Measurements from ENCODE around the gene B4GALT4. TPM values are rescaled to one million over a fixed set of nuclear protein-coding genes. Genes with fewer than 3 reads are reported as not detected.

B4GALT4 gene
- total and polyA plus RNA-seq, 12 donors, result 9.0 to 23.2 (median 11.6) TPM

- Histone ChIP-seq H3K27ac (no peak overlapping the region), H3K4me3 (no peak overlapping the region), H3K4me1 (peaks cover 3 to 59% (median 37%) of the 10 kb centered on the region in 9 donors), H3K27me3 (no peaks in the 10 kb centered on the region), H3K36me3 (peaks cover 0 to 52% (median 9%) of the 10 kb centered on the region in 9 donors), H3K9me3 (no peaks in the 10 kb centered on the region)
- ATAC-seq (no peak), DNase-seq (no peak)
- intact Hi-C loops (cut with DNase I), result loop anchor here in 1 of 10 donors (10.0 kb wide), 1 partner anchor 1108 kb away; the partner anchor contains the start of gene LRRC58
- TF ChIP-seq CTCF (IDR thresholded peaks at IDR 0.05), result no peak
- WGBS, 2 donors, result 74 to 92% methylated on average over 7 of the region's 7 CpGs
Observed at GRCh38 chr3:119236756-119237155, 3.9 kb downstream of the B4GALT4 start.

- Histone ChIP-seq H3K27ac (no peak overlapping the region), H3K36me3 (peaks cover 0 to 65% (median 9%) of the 10 kb centered on the region in 9 donors), H3K9me3 (no peaks in the 10 kb centered on the region), H3K4me3 (no peak overlapping the region), H3K27me3 (no peaks in the 10 kb centered on the region), H3K4me1 (peaks cover 3 to 49% (median 26%) of the 10 kb centered on the region in 9 donors)
- DNase-seq, result no peak
- ATAC-seq, result no peak
- intact Hi-C loops (cut with DNase I), result loop anchor here in 1 of 10 donors (10.0 kb wide), 1 partner anchor 1110 kb away; the partner anchor contains the start of gene LRRC58
- TF ChIP-seq CTCF (IDR thresholded peaks at IDR 0.05), result no peak
- WGBS, 2 donors, result 67 to 89% methylated on average over 1 of the region's 1 CpG
Observed at GRCh38 chr3:119235151-119235550, 5.5 kb downstream of the B4GALT4 start.

- H3K4me1 ChIP-seq, result peaks cover 3 to 44% (median 21%) of the 10 kb centered on the region in 9 donors
- H3K4me3 ChIP-seq, result no peak overlapping the region
- TF ChIP-seq CTCF (IDR thresholded peaks at IDR 0.05), result no peak
- no peak overlapping the region for H3K27ac ChIP-seq
- H3K36me3 ChIP-seq, result peaks cover 0 to 70% (median 9%) of the 10 kb centered on the region in 9 donors
- DNase-seq, result no peak
- no peaks in the 10 kb centered on the region for H3K9me3 ChIP-seq
- intact Hi-C loops (cut with DNase I), result loop anchor here in 1 of 10 donors (10.0 kb wide), 1 partner anchor 1110 kb away; the partner anchor contains the start of gene LRRC58
- no peaks in the 10 kb centered on the region for H3K27me3 ChIP-seq
- no peak for ATAC-seq
- WGBS, 2 donors, result 73% methylated on average over 1 of the region's 1 CpG
Observed at GRCh38 chr3:119234610-119235009, 6.1 kb downstream of the B4GALT4 start.

GRCh38 chr3:119230745-119231144 lies 9.9 kb downstream of the B4GALT4 start:
- DNase-seq, result no peak
- intact Hi-C loops (cut with DNase I), result loop anchor here in 1 of 10 donors (10.0 kb wide), 1 partner anchor 1114 kb away; the partner anchor contains the start of gene LRRC58
- no peak overlapping the region for H3K27ac ChIP-seq
- no peak overlapping the region for H3K4me3 ChIP-seq
- H3K27me3 ChIP-seq, result no peaks in the 10 kb centered on the region
- no peak for ATAC-seq
- peaks cover 0 to 14% (median 6%) of the 10 kb centered on the region in 9 donors for H3K4me1 ChIP-seq
- peaks cover 0 to 97% (median 24%) of the 10 kb centered on the region in 9 donors for H3K36me3 ChIP-seq
- TF ChIP-seq CTCF (IDR thresholded peaks at IDR 0.05), result no peak
- H3K9me3 ChIP-seq, result no peaks in the 10 kb centered on the region

Measured in heart right ventricle (tissue), 16 donors.